Measurements from ENCODE around the gene KCNA3. TPM values are rescaled to one million over a fixed set of nuclear protein-coding genes. Genes with fewer than 3 reads are reported as not detected.

The KCNA3 gene
- polyA plus RNA-seq (2014; cell fraction: cytosol; rRNA removed), result 0.07 and 0.09 TPM in 2 replicates
- 0.18 TPM in 1 of 2 replicates, not detected in the other for polyA plus RNA-seq (2014; cell fraction: nucleus; rRNA removed)

GRCh38 chr1:110674337-110675059, at the start of gene KCNA3:
Gene KCNA3 (minus strand): TSS chr1:110674940. CDS start chr1:110674809, 131 bp downstream.
- peak; percentile 44 for DNase-seq (ENCODE audit: low spot score)

- DNase-seq (ENCODE audit: low spot score), result no peak
These were observed 48.1 kb upstream of the KCNA3 start for GRCh38 chr1:110722807-110723206.

- DNase-seq (ENCODE audit: low spot score), result no peak
These were observed 45.2 kb upstream of the KCNA3 start for GRCh38 chr1:110719908-110720307.

GRCh38 chr1:110718452-110718851, 43.7 kb upstream of the KCNA3 start:
- no peak for DNase-seq (ENCODE audit: low spot score)

- DNase-seq (ENCODE audit: low spot score), result no peak
These were observed 42.4 kb upstream of the KCNA3 start for GRCh38 chr1:110717179-110717578.

GRCh38 chr1:110714374-110714995, 39.7 kb upstream of the KCNA3 start:
- no peak for DNase-seq (ENCODE audit: low spot score)

GRCh38 chr1:110713221-110713620, 38.5 kb upstream of the KCNA3 start:
- no peak for DNase-seq (ENCODE audit: low spot score)

- no peak for DNase-seq (ENCODE audit: low spot score)
These were observed 35.6 kb upstream of the KCNA3 start for GRCh38 chr1:110710314-110710713.

- DNase-seq (ENCODE audit: low spot score), result no peak
These were observed 34.3 kb upstream of the KCNA3 start for GRCh38 chr1:110708974-110709440.

GRCh38 chr1:110707232-110707631, 32.5 kb upstream of the KCNA3 start:
- no peak for DNase-seq (ENCODE audit: low spot score)

GRCh38 chr1:110706621-110707020, 31.9 kb upstream of the KCNA3 start:
- DNase-seq (ENCODE audit: low spot score), result no peak

GRCh38 chr1:110702260-110702659, 27.5 kb upstream of the KCNA3 start:
- no peak for DNase-seq (ENCODE audit: low spot score)

- DNase-seq (ENCODE audit: low spot score), result no peak
These were observed 26.0 kb upstream of the KCNA3 start for GRCh38 chr1:110700767-110701166.

- DNase-seq (ENCODE audit: low spot score), result no peak
These were observed 22.9 kb upstream of the KCNA3 start for GRCh38 chr1:110697606-110698005.

GRCh38 chr1:110696818-110697217, 22.1 kb upstream of the KCNA3 start:
- DNase-seq (ENCODE audit: low spot score), result no peak

GRCh38 chr1:110690709-110691365, 16.1 kb upstream of the KCNA3 start:
- no peak for DNase-seq (ENCODE audit: low spot score)

GRCh38 chr1:110689868-110690267, 15.1 kb upstream of the KCNA3 start:
- DNase-seq (ENCODE audit: low spot score), result no peak

- DNase-seq (ENCODE audit: low spot score), result no peak
These were observed 13.8 kb upstream of the KCNA3 start for GRCh38 chr1:110688514-110688913.

- DNase-seq (ENCODE audit: low spot score), result no peak
These were observed 12.5 kb upstream of the KCNA3 start for GRCh38 chr1:110687250-110687649.

- no peak for DNase-seq (ENCODE audit: low spot score)
These were observed 11.4 kb upstream of the KCNA3 start for GRCh38 chr1:110686188-110686587.

GRCh38 chr1:110684491-110684890, 9.8 kb upstream of the KCNA3 start:
- no peak for DNase-seq (ENCODE audit: low spot score)

GRCh38 chr1:110682898-110683297, 8.2 kb upstream of the KCNA3 start:
- no peak for DNase-seq (ENCODE audit: low spot score)

All from SK-N-DZ (cell line).